Measurements from ENCODE around the gene PCDHB2. TPM values are rescaled to one million over a fixed set of nuclear protein-coding genes. Genes with fewer than 3 reads are reported as not detected.

Gene PCDHB2
- total RNA-seq, result 1.2 and 1.4 TPM in 2 replicates

- TF ChIP-seq, protein P1, sequence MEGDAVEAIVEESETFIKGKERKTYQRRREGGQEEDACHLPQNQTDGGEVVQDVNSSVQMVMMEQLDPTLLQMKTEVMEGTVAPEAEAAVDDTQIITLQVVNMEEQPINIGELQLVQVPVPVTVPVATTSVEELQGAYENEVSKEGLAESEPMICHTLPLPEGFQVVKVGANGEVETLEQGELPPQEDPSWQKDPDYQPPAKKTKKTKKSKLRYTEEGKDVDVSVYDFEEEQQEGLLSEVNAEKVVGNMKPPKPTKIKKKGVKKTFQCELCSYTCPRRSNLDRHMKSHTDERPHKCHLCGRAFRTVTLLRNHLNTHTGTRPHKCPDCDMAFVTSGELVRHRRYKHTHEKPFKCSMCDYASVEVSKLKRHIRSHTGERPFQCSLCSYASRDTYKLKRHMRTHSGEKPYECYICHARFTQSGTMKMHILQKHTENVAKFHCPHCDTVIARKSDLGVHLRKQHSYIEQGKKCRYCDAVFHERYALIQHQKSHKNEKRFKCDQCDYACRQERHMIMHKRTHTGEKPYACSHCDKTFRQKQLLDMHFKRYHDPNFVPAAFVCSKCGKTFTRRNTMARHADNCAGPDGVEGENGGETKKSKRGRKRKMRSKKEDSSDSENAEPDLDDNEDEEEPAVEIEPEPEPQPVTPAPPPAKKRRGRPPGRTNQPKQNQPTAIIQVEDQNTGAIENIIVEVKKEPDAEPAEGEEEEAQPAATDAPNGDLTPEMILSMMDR (IDR thresholded peaks at IDR 0.05; ENCODE audit: extremely low read depth, low read depth, low read length), result peak; percentile 38
- no peak within 1 kb of the TSS for H3K27ac ChIP-seq (ENCODE audit: low read depth, low read length)
- H3K4me1 ChIP-seq (ENCODE audit: insufficient read depth, low read length), result no peaks in the 10 kb centered on the region
- H3K9me3 ChIP-seq (ENCODE audit: low read depth, low read length), result no peaks in the 10 kb centered on the region
- H2AFZ ChIP-seq (ENCODE audit: low read length), result peak within 1 kb of the TSS; percentile 29
- no peaks in the 10 kb centered on the region for H3K79me2 ChIP-seq (ENCODE audit: insufficient read depth, low read length)
- no peaks in the 10 kb centered on the region for H3K36me3 ChIP-seq (ENCODE audit: insufficient read depth, low read length)
- H3K27me3 ChIP-seq (ENCODE audit: insufficient read depth, low read length), result no peaks in the 10 kb centered on the region
- peak within 1 kb of the TSS; percentile 50 for H3K4me3 ChIP-seq (ENCODE audit: insufficient read depth, low read length)
- peak within 1 kb of the TSS; percentile 45 for H3K4me2 ChIP-seq (ENCODE audit: insufficient read depth, low read length)
- no peaks in the 10 kb centered on the region for H4K20me1 ChIP-seq (ENCODE audit: insufficient read depth, low read length)
- peak; percentile 80 for DNase-seq (ENCODE audit: insufficient read length, low spot score, missing footprints)
These were observed at the start of gene PCDHB2 for GRCh38 chr5:141094481-141095262. TSS of gene PCDHB2 (plus strand) at chr5:141094615. CDS start at chr5:141094791, 176 bp downstream.

DNA sequence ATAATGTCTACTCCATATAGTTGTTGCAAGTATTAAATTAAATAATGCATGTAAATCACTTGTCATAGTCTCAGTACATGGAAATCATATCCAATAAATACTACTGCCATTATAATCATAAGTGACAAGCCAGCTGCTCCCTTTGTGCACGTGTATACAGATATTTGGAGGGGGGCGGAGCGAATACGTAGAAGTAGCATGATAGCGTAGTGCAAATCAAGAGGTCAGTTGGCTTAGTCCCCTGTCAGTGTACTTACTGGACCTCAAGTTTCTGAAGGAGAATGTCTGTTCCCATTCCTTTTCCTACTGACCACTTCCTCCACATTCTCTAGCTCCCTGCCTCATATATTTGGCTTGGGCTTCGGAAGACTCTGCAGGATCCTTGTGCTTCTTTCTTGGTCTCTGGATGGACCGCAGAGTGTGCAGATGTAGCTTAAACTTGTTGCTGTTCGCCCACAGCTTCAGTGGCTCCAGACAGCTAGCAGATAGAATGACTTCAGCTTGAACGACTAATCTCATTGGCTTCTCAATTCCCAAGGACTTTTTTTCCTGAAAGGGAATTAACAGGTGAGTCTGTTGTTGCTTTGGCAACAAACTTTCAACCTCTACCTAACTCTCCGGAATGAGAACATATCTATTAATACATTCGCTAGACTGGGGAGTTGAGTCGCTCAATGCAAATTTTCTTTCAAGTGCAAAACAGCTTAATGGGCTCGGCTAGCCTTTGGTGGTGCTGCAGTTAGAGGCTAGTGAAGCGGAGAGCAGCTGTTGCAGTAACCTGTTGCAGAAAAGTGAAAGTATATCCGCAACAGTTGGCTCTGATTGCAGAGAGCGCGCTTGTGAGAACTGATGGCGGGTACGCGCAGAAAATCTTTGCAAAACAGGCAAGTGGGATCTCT, 43.5 kb upstream of the PCDHB2 start, which contains the start of gene PCDHB1:
PCDHB1 (plus strand) TSS at position 753 of the 899 bp plus-strand sequence; CDS start at position 850, 97 bp downstream.
- Histone ChIP-seq H3K27me3 (ENCODE audit: insufficient read depth, low read length) (no peaks in the 10 kb centered on the region), H3K4me3 (ENCODE audit: insufficient read depth, low read length) (peak within 1 kb of the TSS; percentile 54), H3K4me1 (ENCODE audit: insufficient read depth, low read length) (no peaks in the 10 kb centered on the region), H2AFZ (ENCODE audit: low read length) (peak within 1 kb of the TSS; percentile 27), H3K27ac (ENCODE audit: low read depth, low read length) (no peak within 1 kb of the TSS), H3K4me2 (ENCODE audit: insufficient read depth, low read length) (peak within 1 kb of the TSS; percentile 64), H4K20me1 (ENCODE audit: insufficient read depth, low read length) (no peaks in the 10 kb centered on the region), H3K36me3 (ENCODE audit: insufficient read depth, low read length) (no peaks in the 10 kb centered on the region), H3K79me2 (ENCODE audit: insufficient read depth, low read length) (no peaks in the 10 kb centered on the region), H3K9me3 (ENCODE audit: low read depth, low read length) (no peaks in the 10 kb centered on the region)
- DNase-seq (ENCODE audit: insufficient read length, low spot score, missing footprints), result peak; percentile 10
- TF ChIP-seq, protein P1 (IDR thresholded peaks at IDR 0.05; ENCODE audit: extremely low read depth, low read depth, low read length), result no peak

DNA sequence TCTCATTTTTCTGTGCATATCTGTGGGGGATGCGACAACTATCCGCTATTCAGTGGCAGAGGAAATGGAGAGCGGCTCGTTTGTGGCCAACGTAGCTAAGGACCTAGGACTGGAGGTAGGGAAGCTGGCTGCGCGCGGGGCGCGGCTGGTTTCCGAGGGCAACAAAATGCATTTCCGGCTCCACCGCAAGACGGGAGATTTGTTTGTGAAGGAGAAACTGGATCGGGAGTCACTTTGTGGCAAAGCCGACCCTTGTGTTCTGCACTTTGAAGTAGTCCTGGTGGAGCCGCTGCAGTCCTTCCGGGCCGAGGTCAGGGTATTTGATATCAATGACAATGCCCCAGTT, 42.9 kb upstream of the PCDHB2 start:
- peak; percentile 21 for DNase-seq (ENCODE audit: insufficient read length, low spot score, missing footprints)
- H3K4me2 ChIP-seq (ENCODE audit: insufficient read depth, low read length), result peak overlapping the region; percentile 64
- H3K4me1 ChIP-seq (ENCODE audit: insufficient read depth, low read length), result no peaks in the 10 kb centered on the region
- H4K20me1 ChIP-seq (ENCODE audit: insufficient read depth, low read length), result no peaks in the 10 kb centered on the region
- H3K36me3 ChIP-seq (ENCODE audit: insufficient read depth, low read length), result no peaks in the 10 kb centered on the region
- TF ChIP-seq, protein P1 (IDR thresholded peaks at IDR 0.05; ENCODE audit: extremely low read depth, low read depth, low read length), result no peak
- peak overlapping the region; percentile 54 for H3K4me3 ChIP-seq (ENCODE audit: insufficient read depth, low read length)
- H3K27me3 ChIP-seq (ENCODE audit: insufficient read depth, low read length), result no peaks in the 10 kb centered on the region
- H2AFZ ChIP-seq (ENCODE audit: low read length), result peak overlapping the region; percentile 27
- H3K79me2 ChIP-seq (ENCODE audit: insufficient read depth, low read length), result no peaks in the 10 kb centered on the region
- no peak overlapping the region for H3K27ac ChIP-seq (ENCODE audit: low read depth, low read length)
- no peaks in the 10 kb centered on the region for H3K9me3 ChIP-seq (ENCODE audit: low read depth, low read length)
